ENCODE results near the gene ETV1. TPM values are rescaled to one million over a fixed set of nuclear protein-coding genes. Genes with fewer than 3 reads are reported as not detected.

Gene ETV1
- total and polyA plus RNA-seq, 2 of the 4 experiments (the other 2 are of a cell fraction), result 8.6 to 21.1 TPM

- Histone ChIP-seq H4K5ac (ENCODE audit: low read depth, low read length) (no peak overlapping the region), H3K79me1 (ENCODE audit: low read depth in 1 of 2, low read length in 2 of 2) (no peaks in the 10 kb centered on the region), H3K14ac (replicated peaks; ENCODE audit: low read depth, low read length) (no peak overlapping the region), H2AK9ac (replicated peaks; ENCODE audit: low read depth, low read length, poor library complexity) (no peak overlapping the region), H4K91ac (ENCODE audit: insufficient read depth, low read depth, low read length) (no peak overlapping the region), H3K27ac (ENCODE audit: insufficient read depth, low read length) (no peak overlapping the region), H3K18ac (ENCODE audit: low read depth, low read length) (no peak overlapping the region), H3K23ac (ENCODE audit: low read depth, low read length) (no peak overlapping the region), H3K36me3 (ENCODE audit: control insufficient read depth, insufficient read depth, low read length) (no peaks in the 10 kb centered on the region), H3K4ac (ENCODE audit: low read depth, low read length) (no peak overlapping the region), H2AFZ (replicated peaks; ENCODE audit: low read length, poor library complexity) (no peak overlapping the region), H4K8ac (ENCODE audit: low read depth in 2 of 2, low read length in 2 of 2) (no peak overlapping the region), H3K27me3 (ENCODE audit: control insufficient read depth, insufficient read depth, low read length) (no peaks in the 10 kb centered on the region), H2BK15ac (ENCODE audit: low read depth, low read length) (no peak overlapping the region), H3K56ac (ENCODE audit: extremely low read depth, insufficient read depth, low read length) (no peak overlapping the region), H3K4me1 (ENCODE audit: control insufficient read depth, insufficient read depth, low read length) (peaks cover 5% of the 10 kb centered on the region), H2BK120ac (ENCODE audit: low read depth, low read length) (no peak overlapping the region), H2BK20ac (ENCODE audit: low read depth, low read length) (no peak overlapping the region), H3K4me2 (ENCODE audit: low read depth, low read length) (no peak overlapping the region), H4K20me1 (ENCODE audit: insufficient read depth, low read length) (no peaks in the 10 kb centered on the region), H3K9me1 (ENCODE audit: insufficient read depth, low read length) (0 out of 2 replicates have a peak, but pooled peaks cover 2% of the 10 kb centered on the region), H3K4me3 (ENCODE audit: insufficient read depth, low read depth, low read length) (no peak overlapping the region), H3K9me3 (ENCODE audit: control insufficient read depth, insufficient read depth, low read length) (no peaks in the 10 kb centered on the region), H2BK5ac (ENCODE audit: low read depth, low read length, poor library complexity, severe bottlenecking) (no peak overlapping the region), H3K9ac (ENCODE audit: low read depth, low read length) (no peak overlapping the region), H2AK5ac (ENCODE audit: low read depth, low read length) (no peak overlapping the region)
- BruUV-seq (replicated peaks), result no TSS peak
- in situ Hi-C loops (cut with MboI; ENCODE audit: low sequenced_read_pairs) (loop anchor here (25.0 kb wide), 1 partner anchor 480 kb away; no protein-coding TSS in a partner anchor), dilution Hi-C loops (cut with HindIII; ENCODE audit: low sequenced_read_pairs, unreplicated experiment) (no loop called here), intact Hi-C loops (cut with micrococcal nuclease) (no loop called here)
- DNase-seq (peak; percentile 11), ATAC-seq (ENCODE audit: low read depth) (peak; percentile 35; the same call in 1 of the 2 replicates)
- no CpG with 5 or more reads among the region's 2 CpGs for WGBS, 2 experiments (ENCODE audit: extremely low coverage in 2 of 2, insufficient read length in 1 of 2)
- POLR2A ChIA-PET (ENCODE audit: unreplicated experiment), result no interaction called here
- CTCF ChIA-PET, result no interaction called here
- TF ChIP-seq RCOR1 (IDR thresholded peaks at IDR 0.05; ENCODE audit: insufficient replicate concordance, low read length) (no peak), MAZ (IDR thresholded peaks at IDR 0.05; ENCODE audit: borderline replicate concordance, low read depth, low read length) (no peak), BHLHE40 (IDR thresholded peaks at IDR 0.05; ENCODE audit: low read depth, low read length) (no peak)
Observed at GRCh38 chr7:14016950-14017349, 27.5 kb upstream of the ETV1 start.
